ENCODE data around the gene SLC44A3. TPM values are rescaled to one million over a fixed set of nuclear protein-coding genes. Genes with fewer than 3 reads are reported as not detected.

SLC44A3 gene
- total and polyA plus RNA-seq, 12 donors, result 4.2 to 26.2 (median 9.5) TPM

GRCh38 chr1:94840808-94841207 lies 20.7 kb downstream of the SLC44A3 start:
- intact Hi-C loops (cut with DNase I), result no loop called here
- Histone ChIP-seq H3K4me1 (replicated peaks in 1 of 2) (peaks cover 0 to 4% of the 10 kb centered on the region in 2 donors), H3K4me3 (no peak overlapping the region), H3K27ac (no peak overlapping the region), H3K27me3 (no peaks in the 10 kb centered on the region), H3K9me3 (replicated peaks in 1 of 3) (no peaks in the 10 kb centered on the region), H3K36me3 (replicated peaks in 1 of 2) (no peaks in the 10 kb centered on the region)
- 94 to 97% (median 96%) methylated on average over 5 of the region's 5 CpGs for WGBS, 4 donors
- TF ChIP-seq, protein P1, sequence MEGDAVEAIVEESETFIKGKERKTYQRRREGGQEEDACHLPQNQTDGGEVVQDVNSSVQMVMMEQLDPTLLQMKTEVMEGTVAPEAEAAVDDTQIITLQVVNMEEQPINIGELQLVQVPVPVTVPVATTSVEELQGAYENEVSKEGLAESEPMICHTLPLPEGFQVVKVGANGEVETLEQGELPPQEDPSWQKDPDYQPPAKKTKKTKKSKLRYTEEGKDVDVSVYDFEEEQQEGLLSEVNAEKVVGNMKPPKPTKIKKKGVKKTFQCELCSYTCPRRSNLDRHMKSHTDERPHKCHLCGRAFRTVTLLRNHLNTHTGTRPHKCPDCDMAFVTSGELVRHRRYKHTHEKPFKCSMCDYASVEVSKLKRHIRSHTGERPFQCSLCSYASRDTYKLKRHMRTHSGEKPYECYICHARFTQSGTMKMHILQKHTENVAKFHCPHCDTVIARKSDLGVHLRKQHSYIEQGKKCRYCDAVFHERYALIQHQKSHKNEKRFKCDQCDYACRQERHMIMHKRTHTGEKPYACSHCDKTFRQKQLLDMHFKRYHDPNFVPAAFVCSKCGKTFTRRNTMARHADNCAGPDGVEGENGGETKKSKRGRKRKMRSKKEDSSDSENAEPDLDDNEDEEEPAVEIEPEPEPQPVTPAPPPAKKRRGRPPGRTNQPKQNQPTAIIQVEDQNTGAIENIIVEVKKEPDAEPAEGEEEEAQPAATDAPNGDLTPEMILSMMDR (IDR thresholded peaks at IDR 0.05), result no peak
- no peak for TF ChIP-seq POLR2A (IDR thresholded peaks at IDR 0.05)
- DNase-seq, result no peak

DNA sequence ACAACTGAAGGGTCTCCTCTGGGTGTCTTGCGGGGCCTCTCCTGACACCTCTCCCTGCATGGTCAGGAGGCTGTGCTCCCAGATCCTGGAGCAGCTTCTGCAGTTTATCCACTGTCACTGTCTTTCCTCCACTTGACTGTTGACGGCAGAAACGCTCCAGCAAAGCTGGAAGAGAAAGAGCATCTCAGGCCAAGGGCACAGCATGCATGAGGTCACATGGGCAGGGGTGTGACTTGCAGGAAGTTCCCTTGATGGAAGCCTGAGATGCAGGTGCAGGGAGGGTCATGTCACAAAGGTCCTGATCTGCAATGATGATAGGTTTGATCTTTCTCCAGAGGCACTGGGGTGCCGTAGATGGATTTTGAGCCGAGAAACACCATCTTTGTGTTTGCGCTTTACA lies 23.3 kb downstream of the SLC44A3 start:
- H3K36me3 ChIP-seq (replicated peaks in 1 of 2), result no peaks in the 10 kb centered on the region
- no peak overlapping the region for H3K4me3 ChIP-seq
- peak in 2 of 7 donors; percentile 15 to 42 for DNase-seq
- no peaks in the 10 kb centered on the region for H3K9me3 ChIP-seq (replicated peaks in 1 of 3)
- WGBS, 4 donors, result 80 to 89% (median 88%) methylated on average over 6 of the region's 6 CpGs
- H3K4me1 ChIP-seq (replicated peaks in 1 of 2), result peaks cover 0 to 4% of the 10 kb centered on the region in 2 donors
- no peak overlapping the region for H3K27ac ChIP-seq
- no peaks in the 10 kb centered on the region for H3K27me3 ChIP-seq
- TF ChIP-seq, protein P1 (IDR thresholded peaks at IDR 0.05), result no peak
- TF ChIP-seq POLR2A (IDR thresholded peaks at IDR 0.05), result no peak
- intact Hi-C loops (cut with DNase I), result no loop called here

DNA sequence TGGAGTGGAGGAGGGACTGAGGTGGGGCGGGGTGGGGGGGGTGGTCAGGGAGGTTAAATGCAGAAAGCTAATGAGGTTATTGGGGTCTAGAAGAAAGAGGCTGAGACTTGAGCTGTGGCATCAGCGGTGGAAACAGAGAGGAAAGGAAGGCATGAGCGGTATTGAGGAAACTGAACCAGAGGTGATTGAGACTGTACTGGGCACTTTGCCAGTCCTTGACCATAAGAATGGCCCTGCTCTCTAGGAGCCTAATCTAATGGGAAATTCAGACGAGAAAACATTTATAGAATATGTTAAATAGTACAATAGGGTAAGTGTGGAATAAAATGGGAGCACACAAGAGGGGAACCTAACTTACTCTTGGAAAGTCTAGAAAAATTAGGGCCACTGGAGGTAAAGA lies 23.7 kb downstream of the SLC44A3 start:
- DNase-seq, result no peak
- Histone ChIP-seq H3K4me3 (no peak overlapping the region), H3K9me3 (replicated peaks in 1 of 3) (no peaks in the 10 kb centered on the region), H3K4me1 (replicated peaks in 1 of 2) (peaks cover 0 to 4% of the 10 kb centered on the region in 2 donors), H3K27me3 (no peaks in the 10 kb centered on the region), H3K36me3 (replicated peaks in 1 of 2) (no peaks in the 10 kb centered on the region), H3K27ac (no peak overlapping the region)
- intact Hi-C loops (cut with DNase I), result no loop called here
- TF ChIP-seq, protein P1 (IDR thresholded peaks at IDR 0.05), result no peak
- no peak for TF ChIP-seq POLR2A (IDR thresholded peaks at IDR 0.05)
- WGBS, 4 donors, result 78 to 84% (median 83%) methylated on average over 4 of the region's 4 CpGs

DNA sequence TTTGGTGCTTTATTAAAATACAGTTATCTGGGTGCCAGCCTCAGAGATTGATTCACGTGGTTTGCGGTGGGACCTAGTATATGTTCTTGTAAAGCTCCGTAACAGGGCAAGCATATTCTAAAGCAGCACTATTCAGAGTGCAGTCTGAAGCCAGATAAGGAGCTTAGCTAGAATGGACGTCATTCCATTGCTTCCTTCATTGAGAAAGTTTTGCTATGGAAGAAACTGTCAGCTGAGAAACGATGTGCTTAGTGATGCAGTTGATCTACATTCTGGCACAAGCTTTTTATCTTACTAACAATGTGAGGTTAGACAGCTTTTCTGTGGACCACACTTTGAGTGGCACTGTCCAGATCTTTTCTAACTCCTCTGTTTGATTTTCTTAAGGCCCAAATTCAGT lies 26.2 kb downstream of the SLC44A3 start:
- H3K9me3 ChIP-seq (replicated peaks in 1 of 3), result no peaks in the 10 kb centered on the region
- no peak overlapping the region for H3K4me3 ChIP-seq
- H3K36me3 ChIP-seq (replicated peaks in 1 of 2), result no peaks in the 10 kb centered on the region
- H3K4me1 ChIP-seq (replicated peaks in 1 of 2), result peaks cover 0 to 4% of the 10 kb centered on the region in 2 donors
- H3K27ac ChIP-seq, result no peak overlapping the region
- DNase-seq, result no peak
- WGBS, 4 donors, result 51 to 97% (median 86%) methylated on average over 5 of the region's 5 CpGs
- intact Hi-C loops (cut with DNase I), result no loop called here
- H3K27me3 ChIP-seq, result no peaks in the 10 kb centered on the region
- TF ChIP-seq, protein P1 (IDR thresholded peaks at IDR 0.05), result no peak
- no peak for TF ChIP-seq POLR2A (IDR thresholded peaks at IDR 0.05)

Measured in adrenal gland (tissue), 12 donors.